RWPE2 (cell line): Measurements from ENCODE around the gene PLXNA4.

ENCODE experiments used
- ATAC-seq: fragments of 200-7000 bp; cut with Tn5 transposase; 3 replicates; pipeline ENCODE4 v1.9.1; 2021; ENCODE audit warnings: low read depth
- DNase-seq: peaks from one replicate; pipeline ENCODE4 v3.0.0-alpha.2; 2020; ENCODE audit warnings: low spot score
- H3K27ac ChIP-seq: fragments of 450-650 bp; 2 replicates; pipeline ENCODE4 v1.5.1; 2017; ENCODE audit warnings: mild to moderate bottlenecking; ENCODE audit not compliant: poor library complexity, severe bottlenecking
- H3K27me3 ChIP-seq: fragments of 250-450 bp; sonication (Bioruptor Pico); 2 replicates; pipeline ENCODE4 v1.5.1; 2021; ENCODE audit warnings: mild to moderate bottlenecking, moderate library complexity; ENCODE audit not compliant: insufficient read depth, poor library complexity, severe bottlenecking
- H3K36me3 ChIP-seq: fragments of 250-450 bp; sonication (Bioruptor Pico); 2 replicates; pipeline ENCODE4 v1.5.1; 2020; ENCODE audit warnings: low read depth, mild to moderate bottlenecking, moderate library complexity
- H3K4me1 ChIP-seq: fragments of 250-450 bp; sonication (Bioruptor Pico); 2 replicates; pipeline ENCODE4 v1.5.1; 2021; ENCODE audit warnings: mild to moderate bottlenecking, moderate library complexity; ENCODE audit not compliant: insufficient read depth, poor library complexity, severe bottlenecking
- H3K4me3 ChIP-seq: fragments of 250-450 bp; sonication (Bioruptor Pico); 2 replicates; pipeline ENCODE4 v1.5.1; 2021; ENCODE audit warnings: mild to moderate bottlenecking, moderate library complexity; ENCODE audit not compliant: severe bottlenecking
- H3K9me3 ChIP-seq: fragments of 250-450 bp; sonication (Bioruptor Pico); 2 replicates; pipeline ENCODE4 v1.5.1; 2021; ENCODE audit warnings: mild to moderate bottlenecking, moderate library complexity; ENCODE audit not compliant: severe bottlenecking
- CTCF ChIP-seq: fragments of 450-650 bp; IDR thresholded peaks from one replicate; pipeline ENCODE4 v1.5.1; 2017; ENCODE audit warnings: mild to moderate bottlenecking, moderate library complexity; ENCODE audit not compliant: poor library complexity, severe bottlenecking

PLXNA4 gene

GRCh38 chr7:132150711-132151110 is 425.6 kb downstream of the PLXNA4 start:
- TF ChIP-seq CTCF: no peak
- no peaks in the 10 kb centered on the region for H3K9me3 ChIP-seq
- no peak overlapping the region for H3K27ac ChIP-seq
- H3K27me3 ChIP-seq: no peaks in the 10 kb centered on the region
- no peaks in the 10 kb centered on the region for H3K36me3 ChIP-seq
- H3K4me1 ChIP-seq: no peaks in the 10 kb centered on the region
- no peak overlapping the region for H3K4me3 ChIP-seq
- DNase-seq: no peak
- ATAC-seq: no peak

GRCh38 chr7:132149436-132150304 is 426.6 kb downstream of the PLXNA4 start:
- ATAC-seq: no peak
- no peak overlapping the region for H3K4me3 ChIP-seq

GRCh38 chr7:132148876-132149275 is 427.4 kb downstream of the PLXNA4 start:
- Histone ChIP-seq H3K4me1 (peaks cover 4% of the 10 kb centered on the region), H3K9me3 (no peaks in the 10 kb centered on the region), H3K4me3 (no peak overlapping the region), H3K27me3 (no peaks in the 10 kb centered on the region), H3K27ac (no peak overlapping the region), H3K36me3 (no peaks in the 10 kb centered on the region)
- TF ChIP-seq CTCF: no peak
- DNase-seq: no peak
- ATAC-seq: no peak

More at GRCh38 chr7:132149436-132150304, 426.6 kb downstream of the PLXNA4 start:
- Histone ChIP-seq H3K27ac (no peak overlapping the region), H3K4me1 (peaks cover 4% of the 10 kb centered on the region), H3K36me3 (no peaks in the 10 kb centered on the region), H3K27me3 (no peaks in the 10 kb centered on the region), H3K9me3 (no peaks in the 10 kb centered on the region)
- DNase-seq: no peak
- TF ChIP-seq CTCF: no peak

- DNase-seq: peak; percentile 78
Measured at GRCh38 chr7:132145466-132145865, 430.8 kb downstream of the PLXNA4 start.

More at GRCh38 chr7:132145466-132145865, 430.8 kb downstream of the PLXNA4 start:
- Histone ChIP-seq H3K4me3 (no peak overlapping the region), H3K4me1 (peaks cover 12% of the 10 kb centered on the region), H3K36me3 (no peaks in the 10 kb centered on the region), H3K9me3 (no peaks in the 10 kb centered on the region), H3K27ac (peak overlapping the region; percentile 48), H3K27me3 (no peaks in the 10 kb centered on the region)
- ATAC-seq: peak; percentile 100
- TF ChIP-seq CTCF: peak; percentile 48
